Stimulated activated CD4-positive, alpha-beta T cell treated with anti-CD3 and anti-CD28 coated beads, Interleukin-2, amount 100 ng/mL, for 4 hours (primary cell): ENCODE results near the gene PRRT4.

Experiments
- DNase-seq: peaks from one replicate; pipeline ENCODE4 v3.0.0-alpha.2; 2020; ENCODE audit warnings: low read depth

Gene PRRT4

DNA sequence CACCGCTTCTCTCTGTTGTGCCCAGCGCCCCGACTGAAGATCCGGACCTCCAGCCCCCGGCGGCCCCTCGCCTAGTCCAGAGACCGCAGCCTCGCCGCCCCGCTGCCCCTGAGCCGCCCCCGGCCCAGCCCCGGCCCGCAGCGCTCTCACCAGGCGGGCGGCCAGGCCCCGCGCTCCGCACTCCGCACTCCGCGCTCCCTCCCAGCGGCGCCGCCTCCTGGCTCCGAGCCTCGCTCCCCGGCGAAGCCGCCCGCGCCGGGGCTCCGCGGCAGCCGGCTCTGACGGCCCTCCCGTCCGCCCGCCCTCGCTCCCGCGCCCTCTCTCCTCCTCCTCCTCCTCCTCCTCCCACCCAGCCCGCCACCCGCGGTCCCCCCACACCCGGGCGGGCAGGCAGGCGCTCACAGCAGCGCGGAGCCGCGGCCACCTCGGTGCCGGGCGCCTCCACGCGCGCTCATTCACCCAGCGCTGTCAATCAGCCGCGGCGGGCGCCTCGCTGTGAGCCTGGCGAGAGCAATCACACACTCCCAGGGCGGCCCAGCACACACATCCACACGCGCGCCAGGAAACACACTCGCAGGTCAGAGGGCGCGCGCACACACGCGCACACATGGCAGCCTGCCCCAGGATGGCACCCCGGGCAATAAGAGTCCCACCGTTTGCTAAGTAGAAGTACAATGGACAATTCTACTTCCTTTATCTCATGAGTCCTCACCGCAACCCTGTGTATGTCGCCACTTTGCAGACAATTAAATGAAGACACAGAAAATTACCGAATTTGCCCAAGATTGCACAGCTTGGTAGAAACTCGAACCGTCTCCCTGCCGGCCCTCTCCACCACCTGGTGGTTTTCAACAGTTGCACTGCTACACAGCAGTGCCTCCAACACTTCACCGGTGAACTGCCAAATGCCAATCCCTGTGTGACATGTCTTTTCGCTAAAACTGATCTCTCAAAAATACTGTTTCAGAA is at the start of gene PRRT4:
Gene PRRT4, minus strand, starts transcription at position 280 of the 969 bp plus-strand sequence.
- DNase-seq, result peak; percentile 44

DNA sequence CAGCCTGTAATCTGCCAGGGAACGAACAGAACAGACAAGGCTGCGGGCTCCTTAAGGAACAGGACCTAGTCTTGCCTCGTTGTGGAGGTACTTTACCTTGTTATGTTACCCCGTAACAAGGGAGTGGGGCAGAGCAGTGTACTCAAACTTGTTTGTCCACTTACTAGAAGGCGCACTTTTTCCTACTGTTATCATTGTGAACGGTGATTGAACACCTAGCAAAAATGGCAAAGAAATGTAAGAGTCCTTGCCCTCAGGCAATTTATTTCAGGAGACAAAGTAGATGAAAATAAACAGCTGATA is 48.9 kb upstream of the PRRT4 start:
- no peak for DNase-seq

DNA sequence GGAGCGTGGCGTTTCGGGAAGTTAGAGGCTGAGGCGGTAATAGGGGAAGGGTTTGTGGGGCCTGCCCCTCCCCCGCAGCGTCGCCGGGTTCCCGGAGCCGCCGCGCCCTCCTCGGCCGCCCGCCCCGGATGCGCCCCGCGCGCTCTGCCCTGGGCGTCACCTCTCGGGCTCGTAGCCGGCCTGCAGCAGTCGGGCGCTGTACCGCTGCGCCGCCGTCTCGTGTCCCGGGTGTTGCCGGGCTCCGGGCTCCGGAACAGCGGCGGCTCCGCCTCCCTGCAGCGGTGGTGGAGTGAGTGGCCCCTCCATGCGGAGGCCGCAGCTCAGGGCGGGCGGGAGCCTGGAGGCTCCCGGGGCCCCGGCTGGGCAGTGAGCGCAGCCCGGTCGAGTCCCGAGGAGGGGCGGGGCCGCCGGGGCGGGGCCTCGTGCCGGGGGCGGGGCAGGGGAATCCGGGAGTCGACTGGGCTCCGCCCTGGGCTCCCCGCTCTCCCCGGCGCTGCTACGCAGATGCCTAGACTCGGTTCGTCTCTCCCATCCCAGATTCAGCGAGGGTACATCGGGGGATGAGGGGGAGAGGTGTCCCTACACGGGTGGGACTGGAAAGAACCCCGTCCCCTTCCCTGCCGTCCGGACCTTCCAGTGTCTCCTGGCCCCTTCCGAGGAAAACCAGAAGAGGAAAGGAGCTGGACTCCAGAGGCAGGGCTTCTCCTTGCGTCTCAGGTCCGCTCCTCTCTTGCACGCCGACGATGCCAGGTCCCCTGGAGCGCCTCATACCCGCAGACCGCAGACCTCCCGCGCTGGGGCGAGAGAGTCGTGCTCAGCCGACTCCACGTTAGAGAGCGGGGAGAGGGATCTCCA is 48.3 kb upstream of the PRRT4 start, which contains the start of gene IMPDH1:
Gene IMPDH1, minus strand, starts transcription at position 387 of the 855 bp plus-strand sequence. Its CDS starts 81 bp downstream, at position 306.
- DNase-seq, result peak; percentile 79

DNA sequence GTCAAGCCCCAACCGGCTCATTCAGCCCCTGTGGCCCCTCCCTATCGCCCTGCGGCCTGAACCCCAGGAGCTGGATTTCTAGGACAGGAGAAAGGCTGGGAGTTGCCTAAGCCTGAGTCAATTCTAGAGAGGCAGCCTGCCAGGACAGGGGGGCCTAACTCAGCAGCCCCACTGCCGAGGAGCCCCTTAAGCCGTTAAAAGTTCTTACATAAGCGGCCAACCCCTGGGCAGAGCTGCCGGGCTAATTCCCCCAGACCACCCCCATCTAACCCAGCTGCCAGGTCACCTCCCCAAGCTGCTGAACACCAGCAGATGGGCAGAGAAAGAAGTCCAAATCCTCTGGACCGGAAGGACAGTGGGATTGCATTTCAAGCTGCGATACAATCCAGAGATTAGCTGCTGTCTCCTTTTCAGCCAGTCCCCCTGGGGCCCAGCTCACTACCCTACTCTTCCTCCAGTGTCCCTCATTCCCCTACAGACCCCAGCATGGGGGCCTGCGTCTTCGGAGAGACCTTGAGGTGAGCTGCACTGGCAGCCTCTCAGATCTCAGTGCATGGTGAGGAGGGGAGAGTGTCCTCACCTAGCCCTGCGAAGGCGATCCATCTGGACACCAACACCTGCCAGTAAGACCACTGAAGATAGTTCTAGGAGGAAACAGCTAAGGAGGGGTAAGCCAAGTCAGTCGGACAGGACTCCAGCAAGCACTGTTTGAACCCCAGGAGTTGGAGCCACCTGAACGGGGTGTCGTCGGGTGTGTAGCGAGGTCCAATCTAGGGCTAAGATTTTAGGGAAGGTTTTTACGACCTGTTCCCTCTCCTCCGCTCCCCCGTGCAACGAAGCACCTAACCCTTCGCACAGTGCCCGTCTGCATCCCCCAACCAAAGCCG is 47.5 kb upstream of the PRRT4 start:
- no peak for DNase-seq

DNA sequence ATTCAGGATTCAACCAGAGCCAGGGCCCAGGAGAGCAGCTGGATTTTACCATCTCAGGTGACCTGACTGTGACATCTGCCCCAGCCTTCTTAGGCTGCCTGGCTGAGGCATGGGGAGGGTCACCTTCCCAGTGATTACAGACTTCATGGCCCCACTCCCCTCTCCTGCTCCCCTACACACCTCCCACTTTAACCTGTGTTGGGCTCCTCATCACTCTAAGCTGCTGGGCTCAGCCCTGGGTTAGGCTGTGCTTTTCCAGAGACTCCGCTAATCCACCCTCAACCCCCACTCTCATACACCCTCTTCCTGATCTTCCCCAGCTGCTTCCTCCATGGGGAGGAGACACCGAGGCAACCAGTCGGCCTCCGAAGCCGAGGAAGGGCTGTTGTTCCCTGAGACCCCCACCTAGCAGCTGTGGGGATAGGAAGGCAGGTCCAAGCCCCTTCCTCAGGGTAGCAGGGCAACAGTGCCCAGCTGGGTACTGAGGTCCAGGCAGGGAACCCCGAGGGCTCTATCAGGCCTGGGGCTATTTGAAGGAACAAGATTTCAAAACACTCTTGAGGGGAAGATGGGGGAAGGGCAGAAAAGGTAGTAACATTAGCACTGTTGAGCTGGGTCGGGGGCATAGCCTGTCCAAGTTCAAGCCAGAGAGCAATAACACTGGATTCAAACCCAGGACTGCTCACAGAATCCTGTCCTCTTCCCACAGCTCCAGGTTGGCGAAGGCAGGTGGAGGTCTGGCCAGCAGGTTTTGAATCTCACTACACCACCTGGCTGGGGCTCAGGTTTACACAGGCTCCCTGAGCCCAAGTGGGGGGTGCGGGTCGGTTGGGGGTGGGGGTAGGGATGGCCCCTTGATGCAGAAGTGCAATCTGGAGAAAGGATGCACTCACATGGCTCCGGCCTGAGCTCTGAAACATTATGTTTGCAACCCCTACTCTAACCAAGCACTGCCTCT is 46.5 kb upstream of the PRRT4 start:
- no peak for DNase-seq

DNA sequence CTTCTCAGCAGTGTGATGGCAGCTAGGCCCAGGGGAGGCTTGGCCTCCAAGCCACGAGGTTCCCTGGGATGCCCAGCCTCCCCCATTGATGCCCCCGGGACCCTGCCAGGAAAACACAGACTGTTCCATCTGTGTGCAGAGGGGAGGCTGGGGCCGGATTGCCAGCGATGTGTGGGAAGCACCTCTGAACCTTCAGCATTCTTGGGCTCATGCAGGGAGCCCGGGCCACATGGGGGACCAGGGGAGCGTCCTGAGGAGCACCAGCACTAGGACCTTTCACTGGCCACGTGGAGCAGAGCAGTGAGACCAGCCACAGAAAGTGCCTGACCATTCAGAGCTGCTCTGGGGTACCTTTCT is 45.7 kb upstream of the PRRT4 start:
- DNase-seq, result no peak

DNA sequence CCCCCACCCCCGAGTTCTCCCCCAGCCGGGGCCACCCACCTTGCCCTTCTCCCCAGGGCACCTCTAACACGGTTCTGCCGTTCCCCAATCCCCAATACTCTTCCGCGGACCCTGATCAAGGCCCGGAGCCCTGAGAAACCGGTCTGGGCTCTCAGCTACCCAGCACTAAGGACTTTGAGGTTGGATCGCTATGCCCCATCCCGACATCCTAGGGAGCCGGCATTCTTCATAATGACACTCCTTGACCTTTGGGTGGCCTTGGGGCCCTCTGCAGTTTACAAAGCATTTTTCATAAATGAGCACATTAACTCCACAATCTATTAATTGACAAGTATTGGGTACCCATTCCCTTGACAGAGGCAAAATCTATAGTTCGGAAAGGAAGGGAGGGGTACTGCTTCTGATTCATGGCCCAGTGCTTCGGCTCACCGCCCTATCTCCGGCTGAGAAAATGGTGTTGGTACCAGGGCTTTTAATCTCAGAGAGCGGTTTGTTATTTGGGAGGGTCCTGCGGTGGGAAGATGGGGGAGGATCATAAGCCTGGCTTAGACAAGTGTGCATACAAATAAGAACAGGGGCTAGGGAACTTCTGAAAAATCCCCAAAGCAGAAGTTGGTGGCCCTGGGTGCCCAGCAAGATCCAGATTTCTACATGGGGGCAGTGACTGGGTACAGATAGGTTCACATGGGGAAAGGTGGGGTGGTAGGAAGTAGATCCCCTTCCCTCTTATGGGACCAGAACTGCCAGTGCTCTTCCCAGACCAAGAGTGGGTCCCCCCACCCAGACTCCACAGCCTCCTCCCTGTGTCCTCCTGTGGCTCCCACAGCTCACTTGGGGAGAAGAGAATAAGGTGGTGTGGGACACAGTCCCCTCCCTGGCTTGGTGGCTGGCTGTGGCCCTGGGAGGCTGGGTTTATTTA is 45.1 kb upstream of the PRRT4 start:
- DNase-seq, result no peak

DNA sequence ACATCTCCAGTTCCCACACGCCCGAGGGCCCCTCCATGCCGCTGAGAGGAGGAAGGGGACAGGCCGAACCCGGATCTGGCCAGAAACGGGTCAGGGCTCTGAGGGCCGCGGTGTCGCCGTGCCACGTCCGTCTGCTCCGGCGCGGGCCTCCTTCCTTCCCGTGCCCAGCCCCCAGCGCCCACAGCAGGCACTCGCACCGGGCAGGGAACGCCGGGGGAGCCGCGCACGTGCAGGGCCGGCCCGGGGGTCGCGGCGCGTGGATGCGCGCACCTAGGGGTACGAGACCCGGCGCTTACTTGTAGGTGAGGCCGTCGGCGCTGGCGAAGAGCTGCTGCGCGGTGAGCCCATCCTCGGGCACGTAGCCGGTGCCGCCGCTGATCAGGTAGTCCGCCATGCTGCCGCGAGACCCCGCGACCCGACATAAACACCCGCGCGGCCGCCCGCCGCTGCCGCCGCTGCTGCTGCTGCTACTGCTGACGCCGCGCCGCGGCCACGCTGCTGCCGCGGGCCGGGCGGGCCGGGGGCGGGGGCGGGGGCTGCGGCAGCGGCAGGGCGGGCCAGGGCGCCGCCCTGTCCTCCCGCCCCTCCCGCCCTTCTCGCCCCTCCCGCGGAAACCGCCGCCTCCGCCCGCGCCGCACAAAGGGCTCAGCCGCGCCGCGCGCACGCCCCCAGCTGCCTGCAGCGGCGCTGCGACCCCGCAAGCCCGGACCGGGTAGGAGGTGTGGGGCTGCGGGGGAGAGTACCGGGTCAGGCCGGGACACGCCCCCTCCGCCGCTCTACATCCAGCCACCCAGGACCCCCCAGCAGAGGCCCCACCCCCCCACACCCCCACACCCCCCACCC is 44.2 kb upstream of the PRRT4 start:
- peak; percentile 60 for DNase-seq

DNA sequence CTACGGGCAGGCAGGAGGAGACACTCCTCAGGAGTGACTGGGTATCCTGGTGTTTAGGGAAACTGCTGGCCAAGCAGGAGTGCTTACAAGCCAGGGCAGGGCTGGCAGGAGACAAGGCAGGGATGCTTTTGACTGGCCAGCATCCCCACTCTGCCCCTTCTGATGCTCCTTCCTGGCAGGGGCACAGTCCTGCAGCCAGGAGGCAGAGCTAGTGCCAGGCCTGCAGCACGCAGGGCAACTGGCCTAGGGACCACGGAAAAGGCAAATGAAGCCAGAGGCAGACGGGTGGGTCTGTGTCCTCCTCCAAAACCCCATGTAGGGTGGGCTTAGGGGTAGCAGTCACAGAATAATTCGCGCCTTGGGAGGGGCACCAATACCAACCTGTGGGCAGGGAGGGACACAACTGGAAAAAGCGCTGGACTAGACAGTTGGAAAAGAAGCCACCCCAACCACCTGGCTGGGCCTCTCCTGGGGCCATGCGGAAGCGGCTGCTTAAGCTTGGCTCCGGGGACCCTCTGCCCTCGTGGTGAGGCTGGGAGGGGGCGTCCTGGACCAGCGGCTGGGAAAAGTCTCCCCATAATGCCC is 43.5 kb upstream of the PRRT4 start:
- DNase-seq, result no peak

DNA sequence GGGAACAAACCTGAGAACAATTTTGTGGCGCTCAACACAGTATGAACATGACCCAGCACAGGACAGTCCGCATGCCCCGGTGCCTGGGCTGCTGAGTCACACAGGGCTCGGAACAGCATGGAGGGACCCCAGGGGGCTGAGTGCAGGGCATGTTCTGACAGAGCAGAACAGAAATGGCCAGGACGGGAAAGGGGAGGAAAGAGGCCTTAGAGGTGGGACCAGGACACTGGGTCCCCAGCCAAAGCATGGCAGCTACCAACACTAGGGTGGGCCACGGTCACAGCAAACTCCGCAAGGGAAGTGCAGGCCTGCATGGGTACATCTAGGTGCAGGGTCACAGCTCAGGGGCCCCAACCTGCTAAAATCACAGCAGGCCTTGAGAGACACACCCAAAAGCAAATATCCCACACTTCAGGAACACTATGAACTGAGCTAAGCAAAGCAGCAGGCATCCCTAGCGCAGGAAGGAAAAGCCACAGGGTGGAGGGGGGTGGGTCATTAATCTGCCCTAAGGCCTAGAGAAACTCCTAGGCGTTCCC is 42.7 kb upstream of the PRRT4 start:
- DNase-seq, result no peak

DNA sequence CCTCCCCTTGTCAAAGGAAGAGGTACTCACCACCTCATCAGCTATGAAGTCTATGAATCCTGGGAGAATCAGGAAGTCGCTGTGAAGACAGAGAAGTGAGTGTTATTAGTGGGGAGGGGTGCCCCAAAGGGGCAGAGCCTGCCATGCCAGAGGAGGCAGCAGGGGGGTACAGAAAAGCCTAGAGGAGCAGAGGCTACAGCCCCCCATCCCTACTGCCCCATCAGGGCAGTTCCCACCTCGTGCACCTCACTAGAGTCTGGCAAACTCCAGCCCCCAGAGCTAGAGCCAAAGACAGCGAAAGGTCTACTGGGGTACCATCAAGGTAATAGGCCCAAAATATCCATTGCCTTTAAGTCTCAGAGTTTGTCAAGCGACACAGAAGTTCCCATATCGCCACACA is 42.2 kb upstream of the PRRT4 start:
- DNase-seq, result no peak

DNA sequence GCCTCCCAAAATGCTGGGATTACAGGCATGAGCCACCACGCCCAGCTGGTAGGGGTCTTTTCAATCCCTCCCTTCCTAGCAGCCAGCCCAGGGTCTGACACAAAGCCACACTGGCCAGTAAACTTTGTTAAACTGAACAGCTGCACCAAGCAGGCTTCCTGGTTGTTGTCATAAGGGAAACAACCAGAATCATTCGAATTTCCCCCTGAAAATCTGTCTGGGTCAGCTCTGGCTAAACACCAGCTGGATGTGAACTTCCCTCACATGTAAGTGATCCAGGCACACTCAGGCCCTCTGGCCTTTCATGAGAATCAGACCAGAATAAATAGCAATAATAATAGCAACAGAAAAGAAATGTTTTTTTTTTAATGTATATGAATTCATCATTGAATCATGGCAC is 40.9 kb upstream of the PRRT4 start:
- no peak for DNase-seq

DNA sequence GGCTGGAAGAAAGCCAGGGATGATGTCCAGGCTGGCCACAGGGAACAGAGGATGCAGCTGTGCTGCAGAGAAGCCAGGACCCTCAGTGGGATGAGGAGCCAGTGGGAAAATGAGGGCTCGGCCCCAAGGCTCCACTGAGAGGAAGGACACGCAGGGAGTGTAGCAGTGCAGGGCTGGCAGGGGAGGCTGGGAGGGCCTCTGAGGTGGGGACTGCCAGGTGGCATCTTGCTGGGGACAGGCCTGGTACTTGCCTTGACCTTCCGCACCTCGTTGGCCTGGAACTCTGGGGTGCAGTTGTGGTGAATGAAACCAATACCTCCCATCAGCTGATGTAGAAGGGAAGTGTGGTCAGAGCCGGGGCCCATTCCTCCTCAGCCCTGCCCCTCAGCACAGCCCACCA is 39.1 kb upstream of the PRRT4 start:
- DNase-seq, result no peak

DNA sequence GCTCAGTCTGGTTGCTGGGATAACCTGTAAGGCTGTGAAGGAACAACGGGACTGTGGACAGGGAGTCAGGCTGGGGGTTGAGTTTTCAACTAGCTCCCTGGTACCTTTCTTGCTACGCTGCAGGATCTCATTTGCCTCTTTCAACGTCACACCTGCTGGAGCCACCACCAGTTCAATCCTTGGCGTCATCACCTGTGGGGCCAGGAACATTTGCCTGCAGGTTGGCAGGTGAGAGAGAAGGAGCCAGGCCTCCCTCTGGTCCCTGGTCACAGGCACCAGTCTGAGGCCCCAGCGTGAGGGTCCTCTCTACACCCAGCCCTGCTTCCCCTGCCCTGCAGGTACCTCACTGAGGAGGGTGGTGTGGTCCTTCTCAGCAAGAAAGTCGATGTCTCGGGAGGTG is 38.5 kb upstream of the PRRT4 start:
- no peak for DNase-seq

DNA sequence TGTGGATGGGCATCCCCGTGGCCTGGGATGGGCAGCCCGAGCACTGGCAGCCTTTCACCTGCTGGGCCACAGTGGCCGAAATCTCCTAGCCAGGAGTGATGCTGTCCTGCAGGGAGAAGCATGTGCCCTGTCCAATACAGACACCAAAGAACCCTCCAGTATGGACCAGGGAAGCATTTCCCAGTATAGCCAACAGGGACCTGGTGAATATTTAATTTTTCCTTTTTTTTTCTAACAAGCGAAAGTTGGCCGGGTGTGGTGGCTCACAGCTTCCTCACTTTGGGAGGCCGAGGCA is 37.3 kb upstream of the PRRT4 start:
- DNase-seq, result no peak

DNA sequence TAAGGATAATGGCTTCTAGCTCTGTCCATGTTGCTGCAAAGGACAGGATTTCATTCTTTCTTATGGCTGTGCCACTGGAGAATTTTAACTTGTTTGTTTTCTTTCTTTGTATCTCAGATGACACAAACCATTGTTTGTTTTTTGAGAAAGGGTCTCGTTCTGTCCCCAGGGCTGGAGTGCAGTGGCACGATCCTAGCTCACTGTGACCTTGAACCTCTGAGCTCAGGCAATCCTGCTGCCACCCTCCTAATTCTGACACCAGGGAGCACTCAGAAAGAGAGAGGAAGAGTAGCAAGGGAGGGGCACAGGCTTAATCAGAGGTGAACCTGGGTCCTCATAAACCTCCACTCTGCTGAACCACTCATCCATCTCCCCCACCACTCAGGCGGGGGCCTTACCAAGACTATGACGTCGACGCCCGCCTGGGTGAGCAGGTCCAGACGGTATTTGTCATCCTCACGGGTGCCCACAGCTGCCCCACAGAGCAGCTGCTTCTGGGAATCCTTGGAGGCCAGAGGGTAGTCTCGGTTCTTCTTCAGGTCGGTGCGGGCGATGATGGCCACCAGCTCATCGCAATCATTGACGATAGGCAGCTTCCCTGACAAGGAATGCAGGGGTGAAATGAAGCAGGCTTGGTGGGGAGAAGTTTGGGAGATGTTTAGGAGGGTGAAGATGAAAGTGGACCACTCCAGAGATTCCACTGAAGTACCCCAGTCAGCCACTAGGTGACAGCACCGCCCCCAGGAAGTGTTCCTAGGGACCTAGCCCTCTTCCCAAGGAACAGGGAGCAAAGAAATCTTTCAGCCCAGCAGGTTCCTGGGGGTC is 36.7 kb upstream of the PRRT4 start:
- peak; percentile 21 for DNase-seq

DNA sequence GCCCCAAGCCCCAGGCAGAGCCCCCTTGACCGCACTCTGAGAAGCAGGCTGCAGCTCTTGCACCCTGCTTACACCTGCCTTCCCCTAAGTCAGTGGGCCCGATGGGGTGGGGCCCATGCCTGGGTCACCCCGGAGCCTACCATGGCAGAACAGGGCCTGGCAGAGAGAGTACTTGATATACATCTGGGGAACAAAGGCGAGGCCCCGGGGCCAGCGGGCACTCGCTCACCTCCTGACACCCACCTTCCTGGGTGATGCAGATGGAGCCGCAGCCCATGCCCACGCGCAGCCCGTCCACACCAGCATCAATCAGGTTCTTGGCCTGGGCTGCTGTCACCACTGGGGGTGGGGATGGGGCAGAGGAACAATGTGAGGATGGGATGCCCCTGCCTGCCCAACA is 34.9 kb upstream of the PRRT4 start:
- DNase-seq, result no peak

DNA sequence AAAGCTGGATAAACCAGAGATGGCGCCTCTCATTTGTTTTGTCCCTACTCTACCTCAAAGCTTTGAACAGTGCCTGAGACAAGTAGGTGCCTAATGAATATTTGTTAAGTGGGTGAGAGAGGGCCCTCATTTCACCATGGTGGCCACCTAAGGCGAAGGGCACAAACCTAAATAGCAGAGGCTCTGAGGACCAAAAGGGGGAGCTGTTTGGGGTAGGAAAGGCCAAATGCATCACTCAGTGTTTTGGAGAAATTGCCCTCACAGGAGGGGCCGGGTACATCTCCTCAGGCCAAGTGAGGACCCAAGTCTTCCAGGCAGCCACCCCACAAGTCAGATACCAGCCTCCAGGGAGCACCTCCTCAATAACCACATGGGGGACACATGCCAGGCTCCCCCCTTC is 34.3 kb upstream of the PRRT4 start:
- no peak for DNase-seq
